Fibroblast of lung (primary cell): ENCODE data around the gene NDUFS3.

Experiments
- EZH2 ChIP-seq: IDR thresholded peaks from 2 replicates; pipeline ENCODE4 v1.5.1; 2012; ENCODE audit warnings: low read length, control low read depth, mild to moderate bottlenecking; ENCODE audit errors: missing control alignments
- TF ChIP-seq, protein P1 (sequence below), 2 donors: IDR thresholded peaks in 1 of 2; conservative IDR thresholded peaks in 1 of 2; 1 replicate in 1 of 2; 2 replicates in 1 of 2; pipeline ENCODE4 v1.5.1; 2011 to 2012; ENCODE audit warnings: low read length in 2 of 2, control low read depth in 1 of 2, inconsistent platforms in 1 of 2, low read depth in 1 of 2, mild to moderate bottlenecking in 1 of 2

DNA sequence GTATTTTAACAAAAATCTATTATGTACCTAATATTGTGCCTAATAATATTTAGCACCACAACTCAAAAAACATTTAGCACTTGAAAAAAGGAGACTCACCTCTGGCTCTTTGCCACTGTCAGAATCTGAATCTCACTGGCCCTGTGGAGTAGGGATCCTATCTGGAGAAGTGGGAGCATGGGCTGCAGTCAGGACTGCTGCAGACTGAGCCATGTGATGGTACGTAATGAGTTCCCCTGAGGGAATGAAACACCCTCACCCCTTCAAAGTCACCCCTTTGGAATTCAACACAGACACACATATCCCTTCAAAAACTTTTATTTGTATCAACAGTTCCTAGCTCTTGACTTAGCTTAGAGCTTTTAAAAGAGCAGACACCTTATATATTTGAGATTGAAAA is 7.0 kb upstream of the NDUFS3 start:
- no peak for TF ChIP-seq EZH2
- TF ChIP-seq, protein P1, sequence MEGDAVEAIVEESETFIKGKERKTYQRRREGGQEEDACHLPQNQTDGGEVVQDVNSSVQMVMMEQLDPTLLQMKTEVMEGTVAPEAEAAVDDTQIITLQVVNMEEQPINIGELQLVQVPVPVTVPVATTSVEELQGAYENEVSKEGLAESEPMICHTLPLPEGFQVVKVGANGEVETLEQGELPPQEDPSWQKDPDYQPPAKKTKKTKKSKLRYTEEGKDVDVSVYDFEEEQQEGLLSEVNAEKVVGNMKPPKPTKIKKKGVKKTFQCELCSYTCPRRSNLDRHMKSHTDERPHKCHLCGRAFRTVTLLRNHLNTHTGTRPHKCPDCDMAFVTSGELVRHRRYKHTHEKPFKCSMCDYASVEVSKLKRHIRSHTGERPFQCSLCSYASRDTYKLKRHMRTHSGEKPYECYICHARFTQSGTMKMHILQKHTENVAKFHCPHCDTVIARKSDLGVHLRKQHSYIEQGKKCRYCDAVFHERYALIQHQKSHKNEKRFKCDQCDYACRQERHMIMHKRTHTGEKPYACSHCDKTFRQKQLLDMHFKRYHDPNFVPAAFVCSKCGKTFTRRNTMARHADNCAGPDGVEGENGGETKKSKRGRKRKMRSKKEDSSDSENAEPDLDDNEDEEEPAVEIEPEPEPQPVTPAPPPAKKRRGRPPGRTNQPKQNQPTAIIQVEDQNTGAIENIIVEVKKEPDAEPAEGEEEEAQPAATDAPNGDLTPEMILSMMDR (conservative IDR thresholded peaks at IDR 0.05 in 1 of 2, IDR thresholded peaks at IDR 0.05 in 1 of 2; ENCODE audit: low read depth in 1 of 2, low read length in 2 of 2) = no peak
